HEK293T (cell line): ENCODE data around the gene WNT5A.
A peak's percentile ranks its signal among the peaks of the same experiment; 100 is the strongest.

ENCODE experiments used
- CTCF ChIA-PET: fragments of 350-600 bp; formaldehyde crosslinking; extraction: SDS; loops from one replicate; lab custom pipeline; 2021; ENCODE audit warnings: antibody characterized with exemption, inconsistent platforms; lab: Yijun Ruan, JAX
- POLR2A ChIA-PET: fragments of 350-600 bp; formaldehyde crosslinking; extraction: SDS; loops from one replicate; lab custom pipeline; 2020; ENCODE audit warnings: antibody characterized with exemption, inconsistent platforms; lab: Yijun Ruan, JAX
- DNase-seq: peaks from one replicate; pipeline ENCODE4 v3.0.0; 2012; ENCODE audit warnings: mixed read lengths; ENCODE audit errors: extremely low spot score
- ARNT ChIP-seq: fragments of 450-650 bp; IDR thresholded peaks from 2 replicates; pipeline ENCODE4 v1.6.1; 2017; ENCODE audit warnings: mild to moderate bottlenecking
- BHLHE40 ChIP-seq: fragments of 450-650 bp; IDR thresholded peaks from 2 replicates; pipeline ENCODE4 v1.6.1; 2016; ENCODE audit warnings: mild to moderate bottlenecking, moderate library complexity, borderline replicate concordance
- CTBP1 ChIP-seq: fragments of 450-650 bp; IDR thresholded peaks from 2 replicates; pipeline ENCODE4 v1.6.1; 2016; ENCODE audit warnings: borderline replicate concordance
- ELF4 ChIP-seq: fragments of 450-650 bp; IDR thresholded peaks from 2 replicates; pipeline ENCODE4 v1.6.1; 2017; ENCODE audit warnings: antibody characterized with exemption
- FOXA1 ChIP-seq: fragments of 450-650 bp; IDR thresholded peaks from 2 replicates; pipeline ENCODE4 v1.6.1; 2016; ENCODE audit warnings: mild to moderate bottlenecking
- FOXK2 ChIP-seq: fragments of 450-650 bp; IDR thresholded peaks from 2 replicates; pipeline ENCODE4 v1.6.1; 2016; ENCODE audit warnings: mild to moderate bottlenecking
- FOXM1 ChIP-seq: fragments of 450-650 bp; IDR thresholded peaks from 2 replicates; pipeline ENCODE4 v1.6.1; 2017; ENCODE audit warnings: mild to moderate bottlenecking, borderline replicate concordance
- HDGF ChIP-seq: fragments of 450-650 bp; IDR thresholded peaks from 2 replicates; pipeline ENCODE4 v1.6.1; 2017; ENCODE audit warnings: antibody characterized with exemption, borderline replicate concordance
- L3MBTL2 ChIP-seq: fragments of 450-650 bp; conservative IDR thresholded peaks from 2 replicates; pipeline ENCODE4 v1.6.1; 2016; ENCODE audit warnings: mild to moderate bottlenecking
- LEF1 ChIP-seq: fragments of 450-650 bp; IDR thresholded peaks from 2 replicates; pipeline ENCODE4 v1.6.1; 2017; ENCODE audit warnings: mild to moderate bottlenecking, borderline replicate concordance
- NFRKB ChIP-seq: fragments of 450-650 bp; IDR thresholded peaks from 2 replicates; pipeline ENCODE4 v1.6.1; 2016; ENCODE audit warnings: mild to moderate bottlenecking, moderate library complexity
- SP1 ChIP-seq: fragments of 450-650 bp; IDR thresholded peaks from 2 replicates; pipeline ENCODE4 v1.6.1; 2017
- SUZ12 ChIP-seq: fragments of 450-650 bp; IDR thresholded peaks from 2 replicates; pipeline ENCODE4 v1.6.1; 2016; ENCODE audit warnings: mild to moderate bottlenecking
- TARDBP ChIP-seq: fragments of 450-650 bp; IDR thresholded peaks from 2 replicates; pipeline ENCODE4 v1.6.1; 2016
- ZNF384 ChIP-seq: fragments of 450-650 bp; IDR thresholded peaks from 2 replicates; pipeline ENCODE4 v1.6.1; 2016
- TF ChIP-seq, protein P1 (sequence below): fragments of 450-650 bp; IDR thresholded peaks from 2 replicates; pipeline ENCODE4 v1.6.1; 2016

WNT5A gene

DNA sequence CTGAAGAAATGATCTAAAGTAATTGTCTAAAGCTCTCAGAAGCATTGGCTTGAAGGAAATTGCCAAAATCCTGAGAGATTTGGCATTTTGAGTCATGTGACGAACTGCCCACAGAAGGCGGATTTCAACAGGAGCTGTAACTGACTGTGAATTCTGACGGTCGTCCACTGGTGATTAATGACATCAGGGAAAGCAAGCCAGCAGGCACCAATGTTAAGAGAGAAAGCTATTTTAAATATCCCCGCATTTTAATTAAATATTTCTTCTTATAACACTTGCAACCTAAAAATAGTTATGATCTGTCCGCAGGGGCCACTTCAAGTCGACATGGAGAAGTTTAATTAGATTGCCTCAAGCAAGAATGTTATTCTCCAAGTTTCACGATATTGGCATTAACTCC is 51.6 kb downstream of the WNT5A start:
- ChIA-PET POLR2A (no interaction called here), CTCF (interaction anchor here (0.6 kb wide), 1 partner anchor 108 kb away, joined by 3 read pairs; no protein-coding TSS in a partner anchor)
- TF ChIP-seq, protein P1, sequence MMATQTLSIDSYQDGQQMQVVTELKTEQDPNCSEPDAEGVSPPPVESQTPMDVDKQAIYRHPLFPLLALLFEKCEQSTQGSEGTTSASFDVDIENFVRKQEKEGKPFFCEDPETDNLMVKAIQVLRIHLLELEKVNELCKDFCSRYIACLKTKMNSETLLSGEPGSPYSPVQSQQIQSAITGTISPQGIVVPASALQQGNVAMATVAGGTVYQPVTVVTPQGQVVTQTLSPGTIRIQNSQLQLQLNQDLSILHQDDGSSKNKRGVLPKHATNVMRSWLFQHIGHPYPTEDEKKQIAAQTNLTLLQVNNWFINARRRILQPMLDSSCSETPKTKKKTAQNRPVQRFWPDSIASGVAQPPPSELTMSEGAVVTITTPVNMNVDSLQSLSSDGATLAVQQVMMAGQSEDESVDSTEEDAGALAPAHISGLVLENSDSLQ, result peak; percentile 53
- TF ChIP-seq ARNT, result no peak
- no peak for DNase-seq

DNA sequence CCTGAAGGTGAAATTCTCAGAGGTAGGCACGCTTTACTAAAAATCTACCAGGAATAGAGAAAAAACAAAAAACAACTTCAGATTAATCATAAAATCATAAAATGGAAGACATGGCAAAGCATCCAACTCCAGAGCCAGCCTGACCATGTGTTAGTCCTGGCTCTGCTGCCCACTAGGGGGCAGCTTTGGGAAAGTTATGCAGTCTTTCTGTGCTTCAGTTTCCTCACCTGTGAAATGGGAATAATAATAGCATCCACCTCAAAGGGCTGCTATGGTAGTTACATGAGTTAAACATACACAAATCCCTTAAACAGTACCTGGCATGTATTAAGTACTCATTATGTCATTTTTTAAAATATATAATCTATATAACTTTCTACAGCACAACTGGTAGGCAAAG is 52.3 kb downstream of the WNT5A start:
- ChIA-PET POLR2A (no interaction called here), CTCF (interaction anchor here (0.6 kb wide), 2 partner anchors 88 to 108 kb away, joined by 3 read pairs; no protein-coding TSS in a partner anchor)
- peak; percentile 35 for DNase-seq
- TF ChIP-seq ZNF384, result no peak
- no peak for TF ChIP-seq NFRKB
- TF ChIP-seq L3MBTL2, result no peak
- no peak for TF ChIP-seq TARDBP
- no peak for TF ChIP-seq FOXK2
- TF ChIP-seq CTBP1, result no peak
- TF ChIP-seq BHLHE40, result no peak
- no peak for TF ChIP-seq FOXA1
- TF ChIP-seq FOXM1, result no peak
- no peak for TF ChIP-seq ARNT
- TF ChIP-seq SUZ12, result no peak
- no peak for TF ChIP-seq HDGF

DNA sequence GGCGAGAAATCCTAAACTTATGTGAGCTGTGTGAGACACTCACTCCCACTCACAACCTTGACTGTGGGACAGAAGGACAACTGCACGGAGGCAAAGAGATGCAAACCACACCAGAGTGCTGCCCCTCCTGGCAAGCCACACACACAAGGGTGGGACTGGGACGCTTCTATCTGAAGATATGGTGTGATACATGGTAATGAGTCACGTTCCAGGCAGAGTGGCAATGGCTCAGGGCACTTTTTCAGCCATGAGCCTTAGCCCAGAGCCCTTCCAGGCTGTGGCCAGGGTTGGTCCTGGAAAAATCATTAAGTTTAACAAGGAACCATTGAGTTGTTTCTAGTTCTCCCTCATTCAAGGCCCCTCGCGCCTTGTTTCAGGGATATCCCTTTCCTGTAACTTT is 56.1 kb downstream of the WNT5A start:
- TF ChIP-seq SUZ12 (no peak), ELF4 (no peak), ARNT (no peak), CTBP1 (no peak), L3MBTL2 (no peak), HDGF (no peak), LEF1 (no peak), TARDBP (no peak), FOXM1 (no peak), ZNF384 (no peak)
- TF ChIP-seq, protein P1, result no peak
- CTCF ChIA-PET, result no interaction called here
- DNase-seq, result no peak
- POLR2A ChIA-PET, result no interaction called here

DNA sequence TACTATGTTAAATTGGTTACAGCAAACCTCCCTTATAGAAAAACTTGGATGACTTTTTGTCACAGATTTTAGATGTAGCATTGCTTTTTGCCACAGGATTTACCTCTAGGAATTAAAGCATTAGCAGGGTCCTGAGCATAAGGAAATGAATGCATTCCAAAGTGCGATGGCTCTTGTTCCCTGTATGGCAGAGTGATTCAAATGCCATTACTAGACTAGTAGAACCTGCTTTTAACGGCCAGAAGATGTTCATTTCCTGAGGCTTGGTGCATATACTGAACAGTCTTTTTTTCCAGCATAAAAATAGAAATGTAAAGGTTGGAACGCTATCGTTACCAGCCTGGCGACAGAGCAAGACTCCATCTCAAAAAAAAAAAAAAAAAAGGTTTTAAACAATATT is 59.4 kb downstream of the WNT5A start:
- no peak for TF ChIP-seq FOXM1
- no peak for TF ChIP-seq LEF1
- no peak for TF ChIP-seq SP1
- no peak for TF ChIP-seq ZNF384
- TF ChIP-seq FOXK2, result no peak
- TF ChIP-seq BHLHE40, result no peak
- TF ChIP-seq L3MBTL2, result no peak
- ChIA-PET CTCF (interaction anchor here (0.6 kb wide), 1 partner anchor 48 kb away, joined by 3 read pairs; no protein-coding TSS in a partner anchor), POLR2A (no interaction called here)
- no peak for DNase-seq

DNA sequence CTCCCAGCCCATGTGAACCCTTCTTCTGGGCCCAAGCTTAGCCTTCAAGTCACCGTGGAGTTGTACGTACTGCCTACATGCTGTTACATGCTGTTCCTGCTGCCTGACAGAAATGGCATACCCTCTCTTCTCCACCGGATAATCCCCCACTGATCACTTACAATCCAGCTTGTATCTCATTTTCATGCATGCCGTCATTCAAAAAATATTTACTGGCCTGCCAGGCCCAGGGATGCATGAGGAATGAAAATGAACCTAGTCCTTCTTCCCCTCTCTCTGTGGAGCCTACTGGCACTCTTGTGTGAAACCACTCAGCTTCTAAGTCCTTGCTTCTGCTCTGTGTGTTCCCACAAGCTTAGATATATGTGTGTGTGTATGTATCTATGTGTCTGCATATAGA is 60.6 kb downstream of the WNT5A start:
- CTCF ChIA-PET, result interaction anchor here (0.5 kb wide), 1 partner anchor 10 kb away, joined by 5 read pairs; no protein-coding TSS in a partner anchor

DNA sequence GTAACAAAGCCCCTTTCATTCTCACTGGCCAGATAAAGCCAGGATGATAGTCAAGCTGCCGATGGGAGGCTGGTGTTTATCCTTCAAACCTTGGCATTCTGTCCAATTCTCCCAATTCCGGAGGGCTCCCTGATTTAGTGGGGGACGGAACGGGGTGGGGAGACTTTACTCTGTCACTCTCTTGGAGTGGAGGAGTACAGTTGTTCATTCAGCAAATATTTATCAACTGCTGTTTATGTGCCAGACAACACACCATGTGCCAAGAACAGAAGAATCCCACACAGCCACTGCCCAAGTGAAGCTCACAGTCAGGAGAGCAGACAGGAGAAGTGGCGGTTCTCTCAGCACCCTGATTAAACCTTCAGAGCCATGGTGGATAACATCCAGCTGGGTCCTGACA is 63.3 kb downstream of the WNT5A start:
- ChIA-PET POLR2A (no interaction called here), CTCF (no interaction called here)
- TF ChIP-seq FOXM1 (no peak), TARDBP (no peak), ZNF384 (no peak), SUZ12 (no peak), NFRKB (no peak), SP1 (no peak), CTBP1 (no peak), LEF1 (no peak), FOXK2 (no peak), HDGF (no peak), L3MBTL2 (no peak), ARNT (no peak)
- TF ChIP-seq, protein P1, result no peak
- DNase-seq, result no peak

More for the DNA sequence above, 60.6 kb downstream of the WNT5A start:
- DNase-seq, result no peak
- POLR2A ChIA-PET, result no interaction called here
- TF ChIP-seq FOXK2 (no peak), ZNF384 (no peak), SP1 (no peak), CTBP1 (no peak), L3MBTL2 (no peak), TARDBP (no peak), HDGF (no peak), BHLHE40 (no peak), SUZ12 (no peak), ARNT (no peak), FOXM1 (no peak)

DNA sequence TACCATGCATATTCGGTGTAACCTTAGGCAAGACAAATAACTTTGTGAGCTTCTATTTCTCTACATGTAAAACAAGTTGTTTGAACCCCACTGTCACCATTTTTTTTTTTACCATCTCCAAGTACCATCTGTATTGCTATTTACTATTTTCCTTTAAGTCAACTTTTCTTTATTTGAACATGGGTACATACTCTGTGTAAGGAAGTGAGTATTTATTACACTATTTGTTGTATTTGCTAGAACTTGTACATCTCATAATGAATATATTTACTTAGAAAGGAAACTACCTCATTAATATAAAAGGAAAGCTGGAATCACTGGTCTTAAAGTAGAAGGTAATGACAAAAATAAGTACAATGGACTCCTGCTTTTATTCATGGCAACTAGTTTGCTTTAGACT is 69.9 kb downstream of the WNT5A start:
- no peak for TF ChIP-seq FOXM1
- TF ChIP-seq HDGF, result no peak
- ChIA-PET CTCF (interaction anchor here (0.6 kb wide), 2 partner anchors 10 to 887 kb away, joined by 3 to 5 read pairs; no protein-coding TSS in a partner anchor), POLR2A (no interaction called here)
- no peak for DNase-seq
